Thyroid gland (tissue), 4 donors: Measurements from ENCODE around the gene OGFR. TPM values are rescaled to one million over a fixed set of nuclear protein-coding genes. Genes with fewer than 3 reads are reported as not detected.

ENCODE experiments used
- DNase-seq, 2 donors: peaks; one replicate each; pipeline ENCODE4 v3.0.0-alpha.2; 2019
- H3K27ac ChIP-seq, 3 donors: fragments of 200-600 bp; sonication (generic); 1 replicate in 2 of 3; 2 replicates in 1 of 3; pipeline ENCODE4 v1.5.1; 2016 to 2019; ENCODE audit warnings: mild to moderate bottlenecking in 1 of 3, moderate library complexity in 1 of 3
- H3K27me3 ChIP-seq: fragments of 200-600 bp; sonication (generic); one replicate; pipeline ENCODE4 v1.5.1; 2019
- H3K36me3 ChIP-seq, 2 donors: fragments of 200-600 bp; sonication (generic); one replicate each; pipeline ENCODE4 v1.5.1; 2016 to 2019
- H3K4me1 ChIP-seq, 2 donors: fragments of 200-600 bp; sonication (generic); one replicate each; pipeline ENCODE4 v1.5.1; 2017 to 2019
- H3K4me3 ChIP-seq, 3 donors: fragments of 200-600 bp; sonication (generic); replicated peaks in 1 of 3; 1 replicate in 2 of 3; 2 replicates in 1 of 3; pipeline ENCODE4 v1.5.1; 2016; ENCODE audit warnings: mild to moderate bottlenecking in 1 of 3
- H3K9me3 ChIP-seq: fragments of 200-600 bp; sonication (generic); one replicate; pipeline ENCODE4 v1.5.1; 2017
- CTCF ChIP-seq, 6 experiments: fragments of 200-600 bp in 3 of 6; fragments of 450-650 bp in 3 of 6; sonication (generic) in 3 of 6; IDR thresholded peaks; one replicate each; pipeline ENCODE4 v1.5.1; 2016 to 2019; ENCODE audit warnings: antibody characterized with exemption in 6 of 6, mild to moderate bottlenecking in 2 of 6, inconsistent platforms in 1 of 6, moderate library complexity in 1 of 6
- POLR2A ChIP-seq, 2 donors: fragments of 450-650 bp; IDR thresholded peaks; one replicate each; pipeline ENCODE4 v1.6.1; 2017; ENCODE audit warnings: antibody characterized with exemption in 2 of 2, mild to moderate bottlenecking in 2 of 2, moderate library complexity in 1 of 2
- WGBS, 2 donors: methylation state at CpG; one replicate each; pipeline ENCODE4 v1.1.5; 2017; 5-methylcytosine and 5-hydroxymethylcytosine counted together
- intact Hi-C: fragments of 100-400 bp; cut with DNase I; formaldehyde crosslinking; loops from one replicate; pipeline ENCODE4 v1.15.1; 2023
- total RNA-seq, 4 donors: library from RNA; depleted of rRNA; stranded (reverse); fragments of >200 nt; gene quantifications; one replicate each; pipeline ENCODE4 v1.2.3, GENCODE V29; 2016

The OGFR gene
- total RNA-seq, 4 donors from 2014 or later, result 50.0 to 67.6 (median 63.7) TPM

- Histone ChIP-seq H3K27me3 (no peaks in the 10 kb centered on the region), H3K4me3 (no peak overlapping the region), H3K4me1 (peaks cover 0 to 2% of the 10 kb centered on the region in 2 donors), H3K36me3 (no peaks in the 10 kb centered on the region), H3K9me3 (no peaks in the 10 kb centered on the region), H3K27ac (no peak overlapping the region)
- WGBS, 2 donors, result 75 to 89% methylated on average over 9 to 12 of the region's 16 CpGs
- DNase-seq, result no peak
- intact Hi-C loops, result no loop called here
- TF ChIP-seq CTCF (IDR thresholded peaks at IDR 0.05) (no peak), POLR2A (IDR thresholded peaks at IDR 0.05) (no peak)
These were observed 41.8 kb upstream of the OGFR start for GRCh38 chr20:62762801-62763368.

- Histone ChIP-seq H3K4me3 (no peak overlapping the region), H3K27ac (no peak overlapping the region), H3K9me3 (no peaks in the 10 kb centered on the region), H3K27me3 (no peaks in the 10 kb centered on the region), H3K36me3 (no peaks in the 10 kb centered on the region), H3K4me1 (peaks cover under 1 to 7% of the 10 kb centered on the region in 2 donors)
- 88 to 90% methylated on average over 4 of the region's 4 CpGs for WGBS, 2 donors
- intact Hi-C loops, result no loop called here
- TF ChIP-seq CTCF (IDR thresholded peaks at IDR 0.05) (no peak), POLR2A (IDR thresholded peaks at IDR 0.05) (no peak)
- DNase-seq, result no peak
These were observed 41.2 kb upstream of the OGFR start for GRCh38 chr20:62763404-62763803.

GRCh38 chr20:62764156-62764935, 40.3 kb upstream of the OGFR start:
- Histone ChIP-seq H3K27ac (no peak overlapping the region), H3K36me3 (no peaks in the 10 kb centered on the region), H3K4me1 (peaks cover 6 to 9% of the 10 kb centered on the region in 2 donors), H3K4me3 (no peak overlapping the region), H3K27me3 (no peaks in the 10 kb centered on the region), H3K9me3 (no peaks in the 10 kb centered on the region)
- no peak for TF ChIP-seq CTCF (IDR thresholded peaks at IDR 0.05)
- no peak for TF ChIP-seq POLR2A (IDR thresholded peaks at IDR 0.05)
- intact Hi-C loops, result no loop called here
- WGBS, 2 donors, result 92 to 98% methylated on average over 8 to 17 of the region's 26 CpGs
- DNase-seq, result no peak

GRCh38 chr20:62765021-62765420, 39.6 kb upstream of the OGFR start:
- intact Hi-C loops, result no loop called here
- TF ChIP-seq CTCF (IDR thresholded peaks at IDR 0.05) (no peak), POLR2A (IDR thresholded peaks at IDR 0.05) (no peak)
- Histone ChIP-seq H3K27me3 (no peaks in the 10 kb centered on the region), H3K4me3 (no peak overlapping the region), H3K27ac (no peak overlapping the region), H3K36me3 (no peaks in the 10 kb centered on the region), H3K9me3 (no peaks in the 10 kb centered on the region), H3K4me1 (peaks cover 6 to 9% of the 10 kb centered on the region in 2 donors)
- DNase-seq, result no peak
- 75 to 80% methylated on average over 6 of the region's 6 CpGs for WGBS, 2 donors

GRCh38 chr20:62765432-62766070, 39.1 kb upstream of the OGFR start:
- no peaks in the 10 kb centered on the region for H3K27me3 ChIP-seq

More at GRCh38 chr20:62765432-62766070, 39.1 kb upstream of the OGFR start:
- Histone ChIP-seq H3K9me3 (no peaks in the 10 kb centered on the region), H3K36me3 (no peaks in the 10 kb centered on the region), H3K4me3 (no peak overlapping the region), H3K4me1 (peaks cover 6 to 9% of the 10 kb centered on the region in 2 donors), H3K27ac (no peak overlapping the region)
- no peak for DNase-seq
- WGBS, 2 donors, result 83 to 93% methylated on average over 8 of the region's 15 CpGs
- TF ChIP-seq POLR2A (IDR thresholded peaks at IDR 0.05), result no peak
- intact Hi-C loops, result no loop called here
